Activated CD8-positive, alpha-beta memory T cell treated with anti-CD3 and anti-CD28 coated beads, Interleukin-2, amount 10 ng/mL, durations not matched to agents 7 days and 5 days (primary cell): Measurements from ENCODE around the gene BCAS1. TPM values are rescaled to one million over a fixed set of nuclear protein-coding genes. Genes with fewer than 3 reads are reported as not detected.

Experiments used
- ATAC-seq: fragments of 150-1000 bp; cut with Tn5 transposase; one replicate; pipeline ENCODE4 v1.10.0; 2021; ENCODE audit warnings: moderate library complexity
- CTCF ChIA-PET: fragments of 350-600 bp; sonication (Branson Sonifier 250); formaldehyde crosslinking; loops from one replicate; lab custom pipeline; 2021; ENCODE audit warnings: antibody characterized with exemption; lab: Charles Lee
- DNase-seq: peaks from one replicate; pipeline ENCODE4 v3.0.0-alpha.2; 2020
- H3K27ac Mint-ChIP-seq: one replicate; pipeline ENCODE4 v1.8.0; 2021; ENCODE audit warnings: mild to moderate bottlenecking, mixed read lengths
- H3K27me3 Mint-ChIP-seq: one replicate; pipeline ENCODE4 v1.8.0; 2021; ENCODE audit warnings: mixed read lengths
- H3K36me3 Mint-ChIP-seq: one replicate; pipeline ENCODE4 v1.8.0; 2021; ENCODE audit warnings: mild to moderate bottlenecking, mixed read lengths
- H3K4me1 Mint-ChIP-seq: one replicate; pipeline ENCODE4 v1.8.0; 2021; ENCODE audit warnings: mixed read lengths
- H3K4me3 Mint-ChIP-seq: one replicate; pipeline ENCODE4 v1.8.0; 2021; ENCODE audit warnings: mild to moderate bottlenecking, moderate library complexity, mixed read lengths
- H3K9me3 Mint-ChIP-seq: one replicate; pipeline ENCODE4 v1.8.0; 2022; ENCODE audit warnings: low read depth, mixed read lengths
- total RNA-seq, 2 experiments: library from RNA; stranded (reverse); gene quantifications; one replicate each; pipeline ENCODE4 v1.2.3, GENCODE V29; 2021

Gene BCAS1
- total RNA-seq, 2 experiments from 2014 or later, result 0.14 TPM; not detected in 1

DNA sequence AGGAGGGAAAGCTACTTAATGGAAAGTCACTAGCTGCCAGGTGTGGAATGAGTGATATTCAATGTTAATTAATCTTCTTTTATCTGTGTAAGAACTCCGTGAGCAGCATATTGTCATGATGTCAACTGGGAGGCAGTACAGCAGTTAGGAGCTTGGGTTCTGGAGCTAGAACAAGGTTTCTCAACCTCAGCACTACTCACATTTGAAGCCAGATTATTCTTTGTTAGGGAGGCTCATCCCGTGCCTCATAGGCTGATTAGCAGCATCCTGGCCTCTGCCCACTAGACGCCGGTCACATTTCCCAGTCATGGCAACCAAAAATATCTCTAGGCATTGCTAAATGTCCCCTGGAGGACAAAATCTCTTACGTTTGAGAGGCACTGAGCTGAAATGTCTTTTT, 41.2 kb downstream of the BCAS1 start:
- Mint-ChIP-seq H3K36me3 (no peaks in the 10 kb centered on the region), H3K4me1 (no peaks in the 10 kb centered on the region), H3K27ac (no peak overlapping the region), H3K4me3 (no peak overlapping the region), H3K9me3 (no peaks in the 10 kb centered on the region), H3K27me3 (peaks cover 26% of the 10 kb centered on the region)
- ATAC-seq (no peak), DNase-seq (no peak)
- CTCF ChIA-PET, result no interaction called here

GRCh38 chr20:54028276-54029011, 42.0 kb downstream of the BCAS1 start:
- no peak for ATAC-seq
- Mint-ChIP-seq H3K9me3 (no peaks in the 10 kb centered on the region), H3K4me1 (no peaks in the 10 kb centered on the region), H3K27ac (no peak overlapping the region), H3K4me3 (no peak overlapping the region), H3K36me3 (no peaks in the 10 kb centered on the region), H3K27me3 (peaks cover 27% of the 10 kb centered on the region)
- no peak for DNase-seq
- CTCF ChIA-PET, result no interaction called here

- no peak for DNase-seq
- CTCF ChIA-PET, result no interaction called here
- H3K36me3 Mint-ChIP-seq, result no peaks in the 10 kb centered on the region
- no peaks in the 10 kb centered on the region for H3K4me1 Mint-ChIP-seq
- no peak for ATAC-seq
- peaks cover 24% of the 10 kb centered on the region for H3K27me3 Mint-ChIP-seq
- no peak overlapping the region for H3K27ac Mint-ChIP-seq
- no peak overlapping the region for H3K4me3 Mint-ChIP-seq
- H3K9me3 Mint-ChIP-seq, result no peaks in the 10 kb centered on the region
These were observed 42.7 kb downstream of the BCAS1 start for GRCh38 chr20:54027704-54028103.

DNA sequence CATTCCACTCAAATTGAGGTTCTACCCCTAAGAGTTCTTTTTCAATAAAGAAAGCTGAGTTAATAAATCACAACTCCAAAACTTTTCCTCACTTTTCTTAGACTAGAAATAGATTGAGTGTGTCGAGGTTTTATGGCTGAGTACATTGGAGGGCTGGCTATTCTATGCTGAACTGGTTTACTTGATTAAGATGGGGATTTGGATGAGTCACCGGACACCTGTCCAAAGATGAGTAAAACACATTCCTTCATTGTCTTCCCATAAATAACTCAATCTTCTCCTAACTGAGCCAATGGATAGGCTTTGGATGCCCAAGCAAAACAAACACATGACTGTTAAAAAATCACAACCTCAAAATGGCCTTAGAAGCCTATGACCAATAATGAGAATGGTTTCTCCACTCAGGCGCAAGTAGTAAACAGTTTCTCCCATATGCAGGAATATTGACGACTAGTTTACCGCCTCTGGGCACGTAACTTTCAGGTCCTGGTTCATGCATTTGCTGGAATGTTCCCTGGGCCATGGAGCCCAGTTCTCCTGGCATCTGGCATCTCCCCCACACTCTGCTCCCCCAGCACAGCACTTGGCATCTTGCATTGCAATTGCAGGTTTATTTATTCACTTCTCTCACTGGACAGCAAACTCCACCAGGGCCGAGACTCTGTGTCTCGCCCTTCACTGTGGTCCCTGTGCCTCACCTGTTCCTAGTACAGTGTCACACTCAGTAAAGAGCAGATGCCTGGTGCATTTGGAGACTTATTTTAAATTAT, 43.9 kb downstream of the BCAS1 start:
- Mint-ChIP-seq H3K9me3 (no peaks in the 10 kb centered on the region), H3K36me3 (no peaks in the 10 kb centered on the region), H3K4me1 (no peaks in the 10 kb centered on the region), H3K4me3 (no peak overlapping the region), H3K27ac (no peak overlapping the region), H3K27me3 (peaks cover 13% of the 10 kb centered on the region)
- DNase-seq (no peak), ATAC-seq (no peak)
- CTCF ChIA-PET, result no interaction called here

DNA sequence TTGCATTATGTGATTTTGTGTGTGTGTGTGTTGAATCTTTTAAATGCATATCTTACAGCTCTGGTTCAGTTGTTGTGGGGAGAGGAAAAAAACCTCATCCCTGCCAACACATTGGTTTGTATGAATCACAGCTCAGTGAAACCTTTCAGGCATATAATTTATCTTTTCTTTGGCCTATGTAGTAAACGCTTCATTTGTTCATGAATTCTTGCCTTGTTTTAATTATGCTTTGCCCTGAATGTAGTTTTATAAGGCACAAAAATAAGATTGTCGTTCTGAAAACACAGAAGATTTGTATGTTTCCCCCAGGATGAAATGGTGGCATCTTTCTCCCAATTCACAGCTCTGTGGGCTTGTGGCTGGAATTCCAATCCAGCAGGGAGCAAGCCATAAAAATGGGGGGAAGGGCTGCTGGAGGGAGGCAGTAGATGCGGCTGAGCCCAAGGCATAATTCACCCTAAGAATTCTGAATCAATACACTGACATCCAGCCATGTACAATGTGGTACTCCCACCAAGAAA, 45.1 kb downstream of the BCAS1 start:
- Mint-ChIP-seq H3K27ac (no peak overlapping the region), H3K4me1 (no peaks in the 10 kb centered on the region), H3K36me3 (no peaks in the 10 kb centered on the region), H3K27me3 (peaks cover 10% of the 10 kb centered on the region), H3K4me3 (no peak overlapping the region), H3K9me3 (no peaks in the 10 kb centered on the region)
- ATAC-seq, result no peak
- DNase-seq, result no peak
- CTCF ChIA-PET, result no interaction called here

DNA sequence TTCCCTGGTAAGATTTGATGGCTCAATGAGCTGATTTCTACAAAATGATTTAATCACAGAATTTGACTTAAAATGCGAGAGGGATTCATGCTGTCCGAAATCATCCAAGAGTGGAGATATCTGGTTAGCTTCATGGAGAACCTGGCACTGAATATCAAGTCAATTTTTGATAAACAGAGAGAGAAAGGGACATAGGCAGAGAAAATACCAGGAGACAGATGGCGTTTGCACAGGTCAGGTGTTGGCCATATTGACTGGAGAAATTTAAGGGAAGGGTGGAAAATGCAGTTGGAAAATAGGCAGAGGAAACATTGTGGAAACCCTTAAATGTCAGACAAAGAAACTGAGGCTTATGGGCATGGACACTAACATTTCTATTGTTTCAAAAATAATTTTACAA, 47.0 kb downstream of the BCAS1 start:
- H3K9me3 Mint-ChIP-seq, result no peaks in the 10 kb centered on the region
- H3K27ac Mint-ChIP-seq, result no peak overlapping the region
- ATAC-seq (no peak), DNase-seq (no peak)
- no peaks in the 10 kb centered on the region for H3K4me1 Mint-ChIP-seq
- H3K27me3 Mint-ChIP-seq, result peaks cover 8% of the 10 kb centered on the region
- no peaks in the 10 kb centered on the region for H3K36me3 Mint-ChIP-seq
- no peak overlapping the region for H3K4me3 Mint-ChIP-seq
- CTCF ChIA-PET, result no interaction called here

DNA sequence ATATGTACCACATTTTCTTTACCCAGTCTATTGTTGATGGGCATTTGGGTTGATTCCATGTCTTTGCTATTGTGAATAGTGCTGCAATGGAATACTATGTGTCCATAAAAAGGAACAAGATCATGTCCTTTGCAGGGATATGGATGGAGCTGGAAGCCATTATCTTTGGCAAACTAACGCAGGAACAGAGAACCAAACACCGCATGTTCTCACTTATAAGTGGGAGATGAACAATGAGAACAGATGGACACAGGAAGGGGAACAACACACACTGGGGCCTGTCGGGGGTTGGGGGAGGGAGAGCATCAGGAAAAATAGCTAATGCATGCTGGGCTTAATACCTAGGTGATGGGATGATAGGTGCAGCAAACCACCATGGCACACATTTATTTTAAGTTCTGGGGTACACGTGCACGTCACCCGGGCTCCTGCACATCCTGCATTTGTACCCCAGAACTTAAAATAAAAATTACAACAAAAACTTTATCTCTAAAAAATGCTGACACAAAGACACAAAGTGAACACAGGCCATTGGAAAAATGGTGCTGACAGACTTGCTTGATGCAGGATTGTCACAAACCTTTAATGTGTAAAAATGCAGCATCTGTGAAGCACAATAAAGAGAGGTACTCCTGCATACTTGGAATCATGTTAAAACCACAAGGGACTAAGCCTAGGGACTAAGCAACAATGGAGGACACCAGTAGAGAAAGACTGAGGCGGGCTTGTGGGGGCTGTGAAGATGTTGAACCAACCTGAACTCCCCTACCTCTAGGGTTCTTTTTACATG, 48.8 kb downstream of the BCAS1 start:
- Mint-ChIP-seq H3K27ac (no peak overlapping the region), H3K9me3 (no peaks in the 10 kb centered on the region), H3K4me1 (peaks cover 8% of the 10 kb centered on the region), H3K36me3 (no peaks in the 10 kb centered on the region), H3K27me3 (peaks cover 8% of the 10 kb centered on the region), H3K4me3 (no peak overlapping the region)
- DNase-seq (no peak), ATAC-seq (no peak)
- CTCF ChIA-PET, result no interaction called here

DNA sequence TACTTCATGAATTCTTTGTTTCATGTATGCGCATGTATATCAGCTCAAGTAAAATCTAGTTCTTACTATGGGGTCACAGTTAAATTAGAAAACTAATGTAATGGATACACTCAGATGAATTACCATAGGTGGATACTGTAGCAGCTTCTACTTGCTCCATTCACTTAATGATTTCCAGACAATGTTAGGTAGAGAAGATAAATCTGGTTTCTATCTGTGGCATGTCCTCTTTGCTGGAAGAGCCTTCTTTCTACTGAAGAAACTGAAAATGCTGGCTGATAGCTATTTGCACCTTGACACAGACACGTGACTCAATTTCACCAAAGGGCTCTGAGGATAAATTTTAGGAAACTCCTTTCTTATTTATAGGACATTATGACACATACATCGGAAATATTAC, 49.5 kb downstream of the BCAS1 start:
- ATAC-seq, result no peak
- CTCF ChIA-PET, result no interaction called here
- H3K27me3 Mint-ChIP-seq, result peaks cover 7% of the 10 kb centered on the region
- no peak overlapping the region for H3K4me3 Mint-ChIP-seq
- peaks cover 8% of the 10 kb centered on the region for H3K4me1 Mint-ChIP-seq
- H3K36me3 Mint-ChIP-seq, result no peaks in the 10 kb centered on the region
- DNase-seq, result no peak
- H3K27ac Mint-ChIP-seq, result no peak overlapping the region
- H3K9me3 Mint-ChIP-seq, result no peaks in the 10 kb centered on the region

DNA sequence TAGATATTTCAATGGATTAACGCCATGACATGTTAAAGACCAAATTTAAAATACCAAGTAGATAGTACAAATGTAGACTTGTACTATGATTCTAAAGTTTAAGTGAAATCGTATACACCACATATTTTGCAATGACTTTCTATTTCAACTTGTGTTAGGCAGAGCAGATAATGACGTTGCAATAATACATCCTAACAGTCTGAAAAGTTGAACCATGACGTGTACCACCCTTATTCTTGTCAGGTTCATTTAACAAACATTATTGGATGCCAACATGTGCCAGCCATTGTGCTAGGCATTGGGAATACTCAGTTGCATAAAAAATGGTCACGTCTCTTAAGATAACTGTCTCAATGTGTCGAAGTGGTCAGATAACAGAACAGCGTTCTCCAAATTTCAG, 50.0 kb downstream of the BCAS1 start:
- CTCF ChIA-PET, result no interaction called here
- H3K9me3 Mint-ChIP-seq, result no peaks in the 10 kb centered on the region
- peaks cover 8% of the 10 kb centered on the region for H3K4me1 Mint-ChIP-seq
- no peaks in the 10 kb centered on the region for H3K36me3 Mint-ChIP-seq
- DNase-seq, result no peak
- ATAC-seq, result no peak
- H3K27ac Mint-ChIP-seq, result no peak overlapping the region
- no peak overlapping the region for H3K4me3 Mint-ChIP-seq
- H3K27me3 Mint-ChIP-seq, result peaks cover 8% of the 10 kb centered on the region

- Mint-ChIP-seq H3K4me3 (no peak overlapping the region), H3K9me3 (no peaks in the 10 kb centered on the region), H3K27me3 (peaks cover 11% of the 10 kb centered on the region), H3K4me1 (peaks cover 8% of the 10 kb centered on the region), H3K36me3 (no peaks in the 10 kb centered on the region), H3K27ac (no peak overlapping the region)
- DNase-seq, result no peak
- CTCF ChIA-PET, result no interaction called here
- ATAC-seq, result no peak
These were observed 50.8 kb downstream of the BCAS1 start for GRCh38 chr20:54019585-54019984.

- ATAC-seq, result no peak
- no peak for DNase-seq
- Mint-ChIP-seq H3K36me3 (no peaks in the 10 kb centered on the region), H3K4me3 (no peak overlapping the region), H3K27ac (no peak overlapping the region), H3K27me3 (peaks cover 14% of the 10 kb centered on the region), H3K9me3 (no peaks in the 10 kb centered on the region), H3K4me1 (peaks cover 8% of the 10 kb centered on the region)
- CTCF ChIA-PET, result no interaction called here
These were observed 51.3 kb downstream of the BCAS1 start for GRCh38 chr20:54019127-54019526.

DNA sequence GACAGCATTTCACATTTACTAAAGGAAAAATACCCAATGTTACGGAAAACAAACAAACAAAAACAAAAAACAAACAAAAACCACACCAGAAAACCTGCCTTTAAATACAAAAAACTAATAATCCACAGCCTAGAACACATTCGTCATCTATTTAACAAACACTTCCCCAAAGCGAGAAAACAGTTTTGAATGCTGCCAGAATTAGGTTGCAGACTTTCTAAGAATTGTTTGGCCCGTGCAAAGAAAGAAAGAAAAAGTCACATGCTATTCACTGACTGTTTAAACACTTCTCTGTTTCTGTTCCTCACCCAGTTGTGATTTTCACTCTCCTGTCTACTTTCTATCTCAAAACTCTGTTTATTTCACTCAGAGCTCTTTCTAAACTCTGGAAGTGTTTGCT, 52.5 kb downstream of the BCAS1 start:
- H3K9me3 Mint-ChIP-seq, result no peaks in the 10 kb centered on the region
- no peak overlapping the region for H3K27ac Mint-ChIP-seq
- H3K36me3 Mint-ChIP-seq, result no peaks in the 10 kb centered on the region
- ATAC-seq, result no peak
- H3K4me3 Mint-ChIP-seq, result no peak overlapping the region
- peaks cover 9% of the 10 kb centered on the region for H3K27me3 Mint-ChIP-seq
- H3K4me1 Mint-ChIP-seq, result peaks cover 8% of the 10 kb centered on the region
- CTCF ChIA-PET, result no interaction called here
- DNase-seq, result no peak

DNA sequence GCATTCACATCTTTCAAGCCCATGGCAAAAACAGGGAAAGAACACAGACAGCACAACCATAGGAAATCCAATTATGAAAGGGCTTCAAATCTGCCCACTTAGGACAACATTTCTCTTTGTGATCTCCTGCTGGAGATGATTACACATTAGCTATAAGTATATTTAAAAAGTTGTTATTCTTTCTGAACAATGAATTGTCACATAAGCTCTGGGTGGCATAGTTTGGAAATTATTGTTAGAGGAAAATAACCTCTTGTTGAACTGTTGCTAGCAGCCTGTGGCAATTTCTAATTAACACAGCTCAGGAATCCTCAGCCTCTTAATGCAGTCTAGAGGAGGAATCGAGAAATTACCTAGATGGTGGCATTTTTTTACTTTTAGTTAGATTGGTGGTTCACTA, 54.9 kb downstream of the BCAS1 start:
- CTCF ChIA-PET, result no interaction called here
- DNase-seq (no peak), ATAC-seq (no peak)
- Mint-ChIP-seq H3K4me3 (no peak overlapping the region), H3K4me1 (peaks cover 8% of the 10 kb centered on the region), H3K27me3 (peaks cover 11% of the 10 kb centered on the region), H3K9me3 (no peaks in the 10 kb centered on the region), H3K27ac (no peak overlapping the region), H3K36me3 (no peaks in the 10 kb centered on the region)
